Kidney capillary endothelial cell (primary cell): Measurements from ENCODE around the gene STAG1.
"Not testable (repeated sequence)": the region's sequence is repeated elsewhere in the genome, so short reads cannot be mapped to it uniquely, and the experiment has no call there.

Experiments
- DNase-seq: peaks from one replicate; pipeline ENCODE4 v3.0.0-alpha.2; 2018; ENCODE audit warnings: low spot score

The STAG1 gene

GRCh38 chr3:136503056-136503455, 249.1 kb downstream of the STAG1 start:
- DNase-seq: no peak

GRCh38 chr3:136498919-136499447, 253.2 kb downstream of the STAG1 start:
- no peak for DNase-seq

GRCh38 chr3:136495213-136495612, 257.0 kb downstream of the STAG1 start:
- DNase-seq: no peak

- no peak for DNase-seq
Observed at GRCh38 chr3:136490646-136491405, 261.4 kb downstream of the STAG1 start.

- no peak for DNase-seq
Observed at GRCh38 chr3:136485777-136486176, 266.4 kb downstream of the STAG1 start.

GRCh38 chr3:136476280-136476679, 275.9 kb downstream of the STAG1 start:
- DNase-seq: no peak

GRCh38 chr3:136474876-136475275, 277.3 kb downstream of the STAG1 start:
- not testable (repeated sequence) for DNase-seq

GRCh38 chr3:136473716-136474326, 278.4 kb downstream of the STAG1 start:
- no peak for DNase-seq

- no peak for DNase-seq
Observed at GRCh38 chr3:136465296-136465695, 286.9 kb downstream of the STAG1 start.

GRCh38 chr3:136464502-136464901, 287.7 kb downstream of the STAG1 start:
- DNase-seq: no peak

- DNase-seq: no peak
Observed at GRCh38 chr3:136463170-136463569, 289.0 kb downstream of the STAG1 start.

- DNase-seq: no peak
Observed at GRCh38 chr3:136457793-136458192, 294.4 kb downstream of the STAG1 start.

- DNase-seq: no peak
Observed at GRCh38 chr3:136456196-136456595, 296.0 kb downstream of the STAG1 start.

GRCh38 chr3:136444581-136444980, 307.6 kb downstream of the STAG1 start:
- DNase-seq: no peak

GRCh38 chr3:136437043-136437442, 315.1 kb downstream of the STAG1 start:
- DNase-seq: no peak

GRCh38 chr3:136434429-136434828, 317.7 kb downstream of the STAG1 start:
- DNase-seq: no peak

- DNase-seq: no peak
Observed at GRCh38 chr3:136432685-136433084, 319.5 kb downstream of the STAG1 start.

- DNase-seq: no peak
Observed at GRCh38 chr3:136428167-136428566, 324.0 kb downstream of the STAG1 start.

- no peak for DNase-seq
Observed at GRCh38 chr3:136427236-136427635, 324.9 kb downstream of the STAG1 start.

GRCh38 chr3:136414476-136414875, 337.7 kb downstream of the STAG1 start:
- no peak for DNase-seq

- DNase-seq: no peak
Observed at GRCh38 chr3:136412307-136412706, 339.9 kb downstream of the STAG1 start.

- DNase-seq: no peak
Observed at GRCh38 chr3:136409549-136409948, 342.6 kb downstream of the STAG1 start.

GRCh38 chr3:136404056-136404455, 348.1 kb downstream of the STAG1 start:
- peak; percentile 6 for DNase-seq

GRCh38 chr3:136396916-136397315, 355.3 kb downstream of the STAG1 start:
- DNase-seq: no peak
